Sigmoid colon (tissue), 7 donors: ENCODE results near the gene DDIT4. TPM values are rescaled to one million over a fixed set of nuclear protein-coding genes. Genes with fewer than 3 reads are reported as not detected.

Experiments
- DNase-seq: peaks from one replicate; pipeline ENCODE4 v3.0.0-alpha.2; 2019
- H3K27ac ChIP-seq, 4 donors: fragments of 200-600 bp; sonication (generic); one replicate each; pipeline ENCODE4 v1.5.1; 2016 to 2019; ENCODE audit warnings: mild to moderate bottlenecking in 1 of 4
- H3K27me3 ChIP-seq, 3 donors: fragments of 200-600 bp; sonication (generic); one replicate each; pipeline ENCODE4 v1.5.1; 2019; ENCODE audit warnings: mild to moderate bottlenecking in 1 of 3
- H3K36me3 ChIP-seq, 4 donors: fragments of 200-600 bp; sonication (generic); one replicate each; pipeline ENCODE4 v1.5.1; 2016 to 2019
- H3K4me1 ChIP-seq, 4 donors: fragments of 200-600 bp; sonication (generic); one replicate each; pipeline ENCODE4 v1.5.1; 2017 to 2019
- H3K4me3 ChIP-seq, 4 donors: fragments of 200-600 bp; sonication (generic); one replicate each; pipeline ENCODE4 v1.5.1; 2017 to 2019; ENCODE audit warnings: mild to moderate bottlenecking in 2 of 4, moderate library complexity in 1 of 4
- H3K9me3 ChIP-seq, 4 donors: fragments of 200-600 bp in 3 of 4; sonication (generic) in 3 of 4; one replicate each; pipeline versions ENCODE4 v1.5.1 to v1.6.1; 2013 to 2019
- CTCF ChIP-seq, 4 experiments: fragments of 450-650 bp in 3 of 4; fragments of 200-600 bp in 1 of 4; IDR thresholded peaks; one replicate each; pipeline ENCODE4 v1.5.1; 2016 to 2019; ENCODE audit warnings: antibody characterized with exemption in 4 of 4, mild to moderate bottlenecking in 3 of 4, moderate library complexity in 2 of 4
- EP300 ChIP-seq, 4 donors: sonication (generic); formaldehyde crosslinking; IDR thresholded peaks; one replicate each; pipeline ENCODE4 v1.6.1; 2017; ENCODE audit warnings: antibody characterized with exemption in 4 of 4
- POLR2A ChIP-seq, 2 donors: fragments of 450-650 bp; IDR thresholded peaks; one replicate each; pipeline ENCODE4 v1.6.1; 2016; ENCODE audit warnings: antibody characterized with exemption in 2 of 2, mild to moderate bottlenecking in 2 of 2, moderate library complexity in 2 of 2
- POLR2AphosphoS5 ChIP-seq, 4 donors: sonication (generic); formaldehyde crosslinking; IDR thresholded peaks; one replicate each; pipeline ENCODE4 v1.6.1; 2017; ENCODE audit warnings: antibody characterized with exemption in 4 of 4
- WGBS, 2 donors: extraction: QIAGEN DNeasy Blood & Tissue Kit; methylation state at CpG; one replicate each; pipeline ENCODE4 v1.1.7; 2013; 5-methylcytosine and 5-hydroxymethylcytosine counted together
- intact Hi-C: fragments of 100-400 bp; cut with DNase I; formaldehyde crosslinking; loops from one replicate; pipeline ENCODE4 v1.15.1; 2023
- polyA plus RNA-seq, 3 donors: library from polyadenylated mRNA; stranded (reverse); fragments of 200-250 nt; gene quantifications; one replicate each; pipeline ENCODE4 v1.2.3, GENCODE V29; 2013
- total RNA-seq, 4 donors: library from RNA; depleted of rRNA; stranded (reverse); fragments of >200 nt; gene quantifications; one replicate each; pipeline ENCODE4 v1.1.0, GENCODE V29; 2016
- donor health status: healthy with polysubstance abuse.
- donor health status: Bipolar disorder and iron deficiency.
- donor health status: healthy.

DDIT4 gene
- total and polyA plus RNA-seq, 7 donors: 71.5 to 413 (median 100.0) TPM

GRCh38 chr10:72323108-72323749 lies 49.5 kb downstream of the DDIT4 start:
- no peak overlapping the region for H3K27ac ChIP-seq
- peaks cover 0 to 48% (median 46%) of the 10 kb centered on the region in 4 donors for H3K4me1 ChIP-seq
- 93 to 94% methylated on average over 10 of the region's 10 CpGs for WGBS, 2 donors
- TF ChIP-seq EP300 (IDR thresholded peaks at IDR 0.05): no peak
- TF ChIP-seq POLR2AphosphoS5 (IDR thresholded peaks at IDR 0.05): no peak
- TF ChIP-seq POLR2A (IDR thresholded peaks at IDR 0.05): no peak
- no peak for TF ChIP-seq CTCF (IDR thresholded peaks at IDR 0.05)
- intact Hi-C loops: no loop called here
- DNase-seq: no peak
- H3K27me3 ChIP-seq: no peaks in the 10 kb centered on the region
- no peaks in the 10 kb centered on the region for H3K36me3 ChIP-seq
- no peaks in the 10 kb centered on the region for H3K9me3 ChIP-seq
- H3K4me3 ChIP-seq: no peak overlapping the region

GRCh38 chr10:72323771-72324191 lies 50.1 kb downstream of the DDIT4 start:
- no peak for DNase-seq
- Histone ChIP-seq H3K36me3 (no peaks in the 10 kb centered on the region), H3K4me1 (peaks cover 0 to 50% (median 48%) of the 10 kb centered on the region in 4 donors), H3K4me3 (no peak overlapping the region), H3K27me3 (no peaks in the 10 kb centered on the region), H3K27ac (no peak overlapping the region), H3K9me3 (no peaks in the 10 kb centered on the region)
- no peak for TF ChIP-seq POLR2AphosphoS5 (IDR thresholded peaks at IDR 0.05)
- intact Hi-C loops: no loop called here
- 60 to 81% methylated on average over 12 of the region's 12 CpGs for WGBS, 2 donors

Other genes with a start within 250 kb of the DDIT4 start
- 1 to 10 TPM; 5.8 to 10.0 (median 8.5) TPM for gene SPOCK2, start 185.4 kb upstream of the DDIT4 start, total RNA-seq
- 10 to 100 TPM in 1 of 3 donors, 1 to 10 TPM in 1, under 1 TPM in 1; 0.60 to 59.5 (median 2.8) TPM for gene SPOCK2, start 185.4 kb upstream of the DDIT4 start, polyA plus RNA-seq
- 100 to 1,000 TPM in 3 of 4 donors, 10 to 100 TPM in 1; 80.0 to 228 (median 157) TPM for gene ANAPC16, start 57.9 kb upstream of the DDIT4 start, total RNA-seq
- gene ANAPC16, start 57.9 kb upstream of the DDIT4 start, polyA plus RNA-seq: 100 to 1,000 TPM; 107 to 203 (median 198) TPM
- gene ASCC1, start 57.6 kb upstream of the DDIT4 start, total RNA-seq: 10 to 100 TPM; 21.0 to 53.7 (median 37.1) TPM
- 10 to 100 TPM; 15.3 to 21.5 (median 15.6) TPM for gene ASCC1, start 57.6 kb upstream of the DDIT4 start, polyA plus RNA-seq
- 10 to 100 TPM; 22.4 to 38.5 (median 30.0) TPM for gene DNAJB12, start 81.0 kb downstream of the DDIT4 start, total RNA-seq
- 10 to 100 TPM in 2 of 3 donors, 1 to 10 TPM in 1; 9.5 to 28.7 (median 15.6) TPM for gene DNAJB12, start 81.0 kb downstream of the DDIT4 start, polyA plus RNA-seq